ENCODE measurements around the gene SORCS2.

DNA sequence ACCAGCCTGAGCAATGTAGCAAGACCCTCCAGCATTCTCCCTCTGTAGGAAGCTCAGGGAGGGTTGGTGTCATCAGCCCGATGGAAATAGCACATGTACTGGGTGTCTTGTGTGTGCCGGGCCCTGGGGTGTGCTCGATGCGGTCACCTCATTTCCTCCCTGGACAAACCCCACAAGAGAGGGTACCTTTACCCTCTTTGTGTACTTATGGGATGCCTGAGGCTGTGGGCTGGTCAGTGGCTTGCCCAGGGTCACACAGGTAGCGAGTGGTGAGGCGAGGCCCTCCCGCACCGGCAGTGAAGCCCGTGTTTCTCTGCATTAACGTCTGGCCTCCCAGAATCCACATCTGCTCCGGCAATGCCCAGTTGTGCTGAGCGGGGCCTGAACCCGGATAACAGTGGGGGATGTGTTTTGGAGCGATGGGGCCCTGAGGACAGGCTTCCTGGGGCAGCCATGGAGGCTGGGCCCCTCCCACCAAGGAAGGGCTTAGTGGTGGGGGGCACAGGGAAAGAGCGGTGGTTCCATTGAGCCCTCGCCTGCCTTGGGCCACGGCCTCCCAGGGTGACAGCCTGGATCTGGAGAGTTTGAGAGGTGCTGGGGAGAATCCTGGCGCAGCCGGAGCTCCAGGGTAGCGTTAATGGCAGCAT is 234.3 kb downstream of the SORCS2 start:
- TF ChIP-seq, protein P1, sequence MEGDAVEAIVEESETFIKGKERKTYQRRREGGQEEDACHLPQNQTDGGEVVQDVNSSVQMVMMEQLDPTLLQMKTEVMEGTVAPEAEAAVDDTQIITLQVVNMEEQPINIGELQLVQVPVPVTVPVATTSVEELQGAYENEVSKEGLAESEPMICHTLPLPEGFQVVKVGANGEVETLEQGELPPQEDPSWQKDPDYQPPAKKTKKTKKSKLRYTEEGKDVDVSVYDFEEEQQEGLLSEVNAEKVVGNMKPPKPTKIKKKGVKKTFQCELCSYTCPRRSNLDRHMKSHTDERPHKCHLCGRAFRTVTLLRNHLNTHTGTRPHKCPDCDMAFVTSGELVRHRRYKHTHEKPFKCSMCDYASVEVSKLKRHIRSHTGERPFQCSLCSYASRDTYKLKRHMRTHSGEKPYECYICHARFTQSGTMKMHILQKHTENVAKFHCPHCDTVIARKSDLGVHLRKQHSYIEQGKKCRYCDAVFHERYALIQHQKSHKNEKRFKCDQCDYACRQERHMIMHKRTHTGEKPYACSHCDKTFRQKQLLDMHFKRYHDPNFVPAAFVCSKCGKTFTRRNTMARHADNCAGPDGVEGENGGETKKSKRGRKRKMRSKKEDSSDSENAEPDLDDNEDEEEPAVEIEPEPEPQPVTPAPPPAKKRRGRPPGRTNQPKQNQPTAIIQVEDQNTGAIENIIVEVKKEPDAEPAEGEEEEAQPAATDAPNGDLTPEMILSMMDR (IDR thresholded peaks at IDR 0.05; ENCODE audit: borderline replicate concordance, extremely low read depth, low read length, poor library complexity, severe bottlenecking): no peak
- no peak for TF ChIP-seq EZH2 (IDR thresholded peaks at IDR 0.05; ENCODE audit: borderline replicate concordance, low read depth, low read length, severe bottlenecking)
